HG02943 (cell line): Measurements from ENCODE around the gene TSEN2.
"Not testable (repeated sequence)": the region's sequence is repeated elsewhere in the genome, so short reads cannot be mapped to it uniquely, and the experiment has no call there.

Experiments used
- ATAC-seq: cut with Tn5 transposase; IDR thresholded peaks from one replicate; pipeline ENCODE4 v1.9.1; 2021; ENCODE audit warnings: mild to moderate bottlenecking, low read depth, moderate library complexity; ENCODE audit not compliant: unreplicated experiment

Gene TSEN2

DNA sequence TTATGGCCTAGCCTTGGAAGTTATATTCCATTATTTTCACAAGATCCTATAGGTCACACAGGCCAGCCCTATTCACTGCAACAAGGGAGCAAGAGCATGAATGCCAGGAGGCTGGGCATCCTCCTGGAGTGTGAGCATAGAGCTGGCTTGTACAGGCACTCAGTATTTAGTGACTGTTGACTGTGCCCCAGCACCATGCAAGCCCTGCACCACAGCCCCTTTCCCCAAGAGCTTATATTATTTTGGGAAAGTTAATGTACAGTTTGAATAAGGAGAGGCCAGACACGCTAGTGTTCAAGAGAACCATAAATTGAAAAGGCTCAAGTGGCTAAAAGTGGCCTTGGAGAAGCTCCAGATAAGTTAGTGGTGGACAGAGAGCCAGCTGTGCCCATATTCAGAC, 32.3 kb upstream of the TSEN2 start:
- ATAC-seq = no peak

- ATAC-seq = no peak
These were observed 31.6 kb upstream of the TSEN2 start for GRCh38 chr3:12452361-12453330.

GRCh38 chr3:12454076-12454815, 30.0 kb upstream of the TSEN2 start:
- no peak for ATAC-seq

- no peak for ATAC-seq
These were observed 29.5 kb upstream of the TSEN2 start for GRCh38 chr3:12454816-12455121.

DNA sequence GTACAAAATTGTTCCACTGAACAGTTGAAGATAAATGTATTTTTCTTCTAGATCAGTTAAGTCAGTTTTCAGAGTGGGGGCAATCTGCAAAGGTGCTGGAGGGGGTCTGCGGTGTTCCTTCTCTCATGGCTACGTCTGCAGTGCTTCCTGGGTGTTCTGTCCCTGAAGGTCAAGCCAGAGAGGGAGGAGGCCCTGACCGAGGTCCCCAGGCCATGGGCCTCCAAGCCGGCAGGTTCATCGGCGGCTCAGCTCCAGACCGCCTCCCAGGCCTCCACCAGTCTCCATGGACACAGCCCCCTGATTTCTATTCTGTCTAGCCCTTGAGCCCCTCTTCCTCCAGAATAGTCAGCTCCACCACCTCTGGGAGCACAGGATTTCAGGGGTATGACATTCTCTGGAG, 28.5 kb upstream of the TSEN2 start:
- ATAC-seq = no peak

DNA sequence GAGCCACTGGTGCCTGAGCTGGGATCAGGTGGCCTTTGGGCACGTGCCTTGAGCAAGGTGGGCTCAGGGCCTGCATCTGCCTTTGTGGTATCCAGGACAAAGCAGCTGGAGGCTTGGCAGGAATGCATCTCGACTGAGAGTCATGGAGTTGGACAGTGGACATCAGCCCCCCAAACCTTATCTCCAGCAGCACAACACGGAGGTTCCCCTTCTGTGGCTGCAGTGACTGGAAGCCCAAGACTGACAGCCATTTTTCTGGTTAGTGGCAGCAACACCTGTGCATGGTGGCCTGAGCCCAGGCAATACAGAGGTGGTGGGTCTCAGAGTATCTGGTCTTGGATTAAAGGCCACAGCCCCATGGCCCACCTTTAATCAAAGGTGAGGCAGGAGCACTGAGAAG, 27.8 kb upstream of the TSEN2 start:
- ATAC-seq = no peak

DNA sequence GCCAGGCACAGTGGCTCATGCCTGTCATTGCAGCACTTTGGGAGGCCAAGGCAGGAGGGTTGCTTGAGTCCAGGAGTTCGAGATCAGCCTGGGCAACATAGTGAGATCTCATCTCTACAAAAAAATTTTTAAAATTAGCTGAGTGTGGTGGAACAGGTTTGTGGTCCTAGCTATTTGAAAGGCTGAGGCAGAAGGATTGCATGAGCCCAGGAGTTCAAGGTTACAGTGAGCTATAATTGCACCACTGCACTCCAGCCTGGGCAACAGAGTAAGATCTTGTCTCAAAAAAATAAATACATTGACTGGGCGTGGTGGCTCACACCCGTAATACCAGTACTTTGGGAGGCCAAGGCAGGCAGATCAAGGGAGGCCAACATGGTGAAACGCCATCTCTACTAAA, 26.9 kb upstream of the TSEN2 start:
- ATAC-seq = not testable (repeated sequence)

GRCh38 chr3:12458901-12459300, 25.4 kb upstream of the TSEN2 start:
- ATAC-seq = no peak

GRCh38 chr3:12460127-12460526, 24.2 kb upstream of the TSEN2 start:
- ATAC-seq = no peak

- no peak for ATAC-seq
These were observed 23.1 kb upstream of the TSEN2 start for GRCh38 chr3:12461097-12461649.

DNA sequence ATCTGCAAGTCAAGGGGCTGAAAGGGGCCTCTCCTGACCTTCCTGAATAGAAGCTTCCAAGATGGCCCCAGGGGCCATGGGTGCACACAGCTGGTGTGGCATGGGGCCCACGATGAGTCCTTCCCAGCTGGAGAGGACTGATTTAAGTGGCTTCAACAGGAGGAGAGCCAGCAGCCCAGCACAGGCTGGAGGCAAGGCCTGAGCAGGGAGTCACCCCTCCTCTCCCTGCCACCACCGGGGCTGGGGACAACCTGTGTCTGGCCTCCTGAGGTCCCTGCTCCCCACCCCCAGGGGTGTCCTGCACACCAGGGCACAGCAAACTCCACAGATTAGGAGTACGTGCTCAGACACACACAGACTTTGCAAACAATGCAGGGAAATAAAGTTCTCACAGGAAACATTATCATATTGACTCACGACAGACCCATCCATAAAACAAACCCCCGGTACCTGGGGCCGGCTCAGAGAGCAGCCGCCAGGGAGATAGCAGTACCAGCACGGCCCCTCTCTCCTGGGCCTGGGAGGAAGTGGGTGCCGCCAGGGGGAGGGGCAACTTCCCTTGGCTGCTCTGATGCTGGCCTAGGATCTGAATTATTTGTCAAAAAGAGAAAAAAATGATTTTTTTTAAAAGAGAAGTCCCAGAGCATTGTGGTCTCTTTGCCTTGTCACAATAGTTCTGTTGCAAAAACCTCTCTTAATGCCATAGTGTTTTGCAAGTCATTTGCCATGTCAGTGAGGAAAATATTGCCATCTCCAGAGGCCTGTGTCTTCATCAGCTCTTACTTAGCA, 21.9 kb upstream of the TSEN2 start:
- no peak for ATAC-seq

DNA sequence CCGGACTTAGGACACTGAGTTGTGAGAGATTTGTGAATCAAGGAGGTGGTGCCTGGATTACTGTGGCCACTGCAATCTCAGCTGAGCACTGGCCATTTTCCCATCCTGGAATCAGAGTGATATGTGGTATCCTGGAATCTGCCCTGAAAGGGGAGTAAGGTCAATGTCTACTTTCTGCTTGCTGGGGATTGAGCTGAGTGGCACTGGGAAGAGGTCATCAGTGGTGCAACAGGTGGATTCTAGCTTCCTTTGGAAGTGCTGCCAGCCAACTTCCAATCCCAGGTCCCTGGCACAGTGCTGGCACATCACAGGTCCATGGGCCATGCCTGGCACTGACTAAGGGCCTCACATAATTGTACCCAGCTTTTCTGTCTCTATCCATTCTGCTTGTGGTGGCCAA, 20.6 kb upstream of the TSEN2 start:
- ATAC-seq = no peak

DNA sequence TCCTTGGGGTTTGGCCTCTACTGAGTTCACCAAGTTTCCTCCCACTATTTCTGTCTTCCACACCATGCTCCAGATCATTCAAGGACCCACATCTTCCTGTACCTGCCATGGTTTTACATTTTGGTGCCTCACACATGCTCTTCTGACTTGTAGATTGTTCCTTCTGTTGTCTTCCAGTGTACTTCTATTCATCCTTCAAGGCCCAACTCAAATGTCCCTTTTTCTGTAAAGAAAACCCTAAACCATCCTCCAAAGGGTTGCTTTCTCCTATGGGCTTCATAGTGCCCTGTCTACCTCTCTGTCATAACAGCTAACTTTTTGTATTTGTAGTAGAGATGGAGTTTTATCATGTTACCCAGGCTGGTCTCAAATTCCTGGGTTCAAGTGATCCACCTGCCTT, 20.1 kb upstream of the TSEN2 start:
- ATAC-seq = no peak

DNA sequence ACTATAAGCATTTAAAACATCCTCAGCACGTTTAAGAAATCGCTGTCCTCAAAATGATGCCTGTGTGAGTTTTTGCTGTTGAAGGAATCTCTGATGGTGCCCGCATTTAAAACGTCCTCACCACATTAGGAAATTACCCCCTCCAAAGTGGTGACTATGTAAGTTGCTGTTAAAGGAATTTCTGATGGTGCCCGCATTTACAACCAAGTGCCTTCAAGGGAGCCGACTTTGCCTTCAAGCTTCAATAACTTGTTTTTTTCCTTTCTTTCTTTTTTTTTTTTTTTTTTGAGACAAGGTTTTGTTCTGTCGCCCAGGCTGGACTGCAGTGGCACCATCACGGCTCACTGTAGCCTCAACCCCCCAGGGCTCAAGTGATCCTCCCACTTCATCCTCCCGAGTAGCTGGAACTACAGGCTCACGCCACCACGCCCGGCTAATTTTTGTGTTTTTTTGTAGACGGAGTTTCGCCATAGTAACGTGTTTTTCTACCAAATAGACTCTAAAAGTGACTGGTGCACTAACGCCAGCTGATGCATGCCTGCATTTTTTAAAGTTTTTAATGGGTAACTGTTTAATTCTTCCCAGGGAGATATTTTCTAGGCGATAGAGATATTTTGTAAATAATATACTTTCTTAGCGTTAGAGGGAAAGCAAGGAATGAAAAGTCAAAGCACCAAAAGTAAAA, 19.0 kb upstream of the TSEN2 start:
- ATAC-seq = no peak

DNA sequence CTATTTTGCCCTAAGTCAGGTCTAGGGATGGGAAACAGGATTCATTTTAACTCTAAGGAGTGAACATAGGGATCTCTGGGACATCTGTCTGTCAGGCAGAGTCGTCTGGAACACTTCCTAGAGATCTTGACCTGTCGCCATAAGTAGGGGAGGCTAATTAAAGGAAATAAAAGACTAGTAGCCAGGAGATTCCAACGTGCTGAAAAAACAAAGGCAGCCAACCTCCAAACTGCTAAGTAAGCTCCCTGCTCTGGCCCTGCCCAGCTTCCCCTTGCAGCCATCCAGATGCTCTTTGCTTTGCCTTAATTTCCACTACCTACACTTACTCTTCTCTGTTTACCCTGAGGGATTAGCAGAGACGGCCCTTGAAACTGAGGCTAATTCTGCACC, 18.4 kb upstream of the TSEN2 start:
- no peak for ATAC-seq

GRCh38 chr3:12467746-12468145, 16.5 kb upstream of the TSEN2 start:
- ATAC-seq = no peak

DNA sequence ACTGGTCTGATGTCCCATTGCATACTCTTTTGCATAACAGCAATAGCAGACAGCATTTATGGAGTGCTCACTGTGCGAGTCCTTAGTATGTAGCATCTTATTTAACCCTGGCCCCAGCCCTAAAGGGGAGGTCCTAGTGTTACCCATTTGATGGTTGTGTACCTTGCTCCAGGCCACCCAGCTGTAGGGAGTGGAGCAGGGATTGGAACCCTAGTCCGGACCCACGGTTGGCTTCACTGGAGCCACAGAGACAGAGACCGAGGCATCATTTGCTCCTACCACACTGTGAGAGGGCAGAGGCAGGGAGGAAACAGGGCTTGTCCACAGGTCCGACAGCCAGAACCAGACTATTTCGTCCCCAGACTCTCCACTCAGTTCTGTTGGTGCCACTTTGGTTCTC, 16.0 kb upstream of the TSEN2 start:
- no peak for ATAC-seq

DNA sequence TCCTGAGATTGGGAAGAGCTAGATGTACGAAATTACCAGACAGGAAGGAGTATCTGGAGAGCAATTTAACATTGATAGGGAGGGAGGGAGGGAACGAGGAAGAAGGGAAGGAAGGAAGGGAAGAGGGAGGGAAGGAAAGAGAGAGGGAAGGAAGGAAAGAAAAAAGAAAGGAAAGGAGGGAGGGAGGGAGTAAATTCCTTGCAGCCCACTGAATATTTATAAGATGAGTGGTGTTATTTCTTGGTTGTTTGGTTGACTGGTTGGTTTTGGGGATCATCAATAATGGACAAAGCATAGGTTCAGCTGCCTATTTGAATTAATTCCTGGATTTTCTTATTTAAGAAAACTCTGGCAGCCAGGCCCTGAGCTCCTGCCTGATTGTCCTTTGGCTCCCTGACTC, 15.5 kb upstream of the TSEN2 start:
- ATAC-seq = no peak

DNA sequence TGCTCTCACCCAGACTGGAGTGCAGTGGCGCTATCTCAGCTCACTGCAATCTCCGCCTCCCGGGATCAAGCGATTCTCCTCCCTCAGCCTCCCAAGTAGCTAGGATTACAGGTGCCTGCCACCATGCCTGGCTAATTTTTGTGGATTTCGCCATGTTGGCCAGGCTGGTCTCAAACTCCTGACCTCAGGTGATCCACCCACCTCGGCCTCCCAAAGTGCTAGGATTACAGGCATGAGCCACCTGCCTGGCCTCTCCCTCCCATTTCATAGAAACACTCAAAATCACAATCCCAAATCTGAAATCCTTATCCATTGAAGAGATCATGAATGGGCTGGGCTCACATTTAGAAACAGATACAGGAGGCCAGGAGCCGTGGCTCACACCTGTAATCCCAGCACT, 15.1 kb upstream of the TSEN2 start:
- not testable (repeated sequence) for ATAC-seq

GRCh38 chr3:12470111-12470510, 14.2 kb upstream of the TSEN2 start:
- no peak for ATAC-seq
